HT-29 (cell line): ENCODE measurements around the gene EYA4. TPM values are rescaled to one million over a fixed set of nuclear protein-coding genes. Genes with fewer than 3 reads are reported as not detected.

Experiments used
- DNase-seq: peaks from one replicate; pipeline ENCODE4 v3.0.0-alpha.2; 2015; ENCODE audit warnings: low spot score
- total RNA-seq: library from RNA; depleted of rRNA; stranded (reverse); fragments of >200 nt; shearing (Covaris generic); gene quantifications from 2 replicates; pipeline ENCODE4 v1.2.3, GENCODE V29; 2014; rRNA removed

The EYA4 gene
- not detected in 2 replicates for total RNA-seq

GRCh38 chr6:133241086-133241900 lies at the start of gene EYA4:
Gene EYA4, plus strand, starts transcription at chr6:133241357. Its CDS starts 33,424 bp downstream, at chr6:133274781.
- DNase-seq, result no peak

- DNase-seq, result no peak
Measured at GRCh38 chr6:133193396-133193795, 47.8 kb upstream of the EYA4 start.

GRCh38 chr6:133198725-133199124 lies 42.4 kb upstream of the EYA4 start:
- no peak for DNase-seq

GRCh38 chr6:133201231-133201630 lies 39.9 kb upstream of the EYA4 start:
- no peak for DNase-seq

GRCh38 chr6:133202610-133203343 lies 38.4 kb upstream of the EYA4 start:
- no peak for DNase-seq

GRCh38 chr6:133203344-133203697 lies 37.8 kb upstream of the EYA4 start:
- no peak for DNase-seq

GRCh38 chr6:133205304-133205703 lies 35.9 kb upstream of the EYA4 start:
- no peak for DNase-seq

- no peak for DNase-seq
Measured at GRCh38 chr6:133206942-133207341, 34.2 kb upstream of the EYA4 start.

- DNase-seq, result no peak
Measured at GRCh38 chr6:133207754-133208153, 33.4 kb upstream of the EYA4 start.

- no peak for DNase-seq
Measured at GRCh38 chr6:133208183-133208755, 32.9 kb upstream of the EYA4 start.

- DNase-seq, result no peak
Measured at GRCh38 chr6:133214267-133214666, 26.9 kb upstream of the EYA4 start.

GRCh38 chr6:133218852-133219251 lies 22.3 kb upstream of the EYA4 start:
- no peak for DNase-seq

GRCh38 chr6:133223452-133224029 lies 17.6 kb upstream of the EYA4 start:
- DNase-seq, result no peak

- no peak for DNase-seq
Measured at GRCh38 chr6:133225560-133225959, 15.6 kb upstream of the EYA4 start.

- no peak for DNase-seq
Measured at GRCh38 chr6:133227344-133227743, 13.8 kb upstream of the EYA4 start.

GRCh38 chr6:133230052-133230451 lies 11.1 kb upstream of the EYA4 start:
- no peak for DNase-seq

GRCh38 chr6:133235221-133235620 lies 5.9 kb upstream of the EYA4 start:
- DNase-seq, result no peak

- DNase-seq, result no peak
Measured at GRCh38 chr6:133236932-133237331, 4.2 kb upstream of the EYA4 start.

- no peak for DNase-seq
Measured at GRCh38 chr6:133240511-133241085, 559 bp upstream of the EYA4 start.

GRCh38 chr6:133241901-133242636 lies 912 bp downstream of the EYA4 start:
- no peak for DNase-seq
